Psoas muscle (tissue), 8 donors: Measurements from ENCODE around the gene PNMA1. TPM values are rescaled to one million over a fixed set of nuclear protein-coding genes. Genes with fewer than 3 reads are reported as not detected.

Source experiments
- ATAC-seq, 4 donors: fragments of 200-7000 bp; cut with Tn5 transposase; one replicate each; pipeline ENCODE4 v1.9.1; 2020; ENCODE audit warnings: moderate library complexity in 3 of 4, mild to moderate bottlenecking in 2 of 4
- DNase-seq, 2 donors: peaks; one replicate each; pipeline ENCODE4 v3.0.0-alpha.2; 2020
- H3K27ac ChIP-seq: fragments of 200-600 bp; one replicate; pipeline ENCODE4 v1.8.0; 2022
- H3K27me3 ChIP-seq, 3 donors: fragments of 200-600 bp in 1 of 3; one replicate each; pipeline versions ENCODE4 v1.6.1 to v1.8.0; 2013 to 2022; ENCODE audit warnings: low read length in 2 of 3, mild to moderate bottlenecking in 2 of 3, moderate library complexity in 1 of 3; ENCODE audit not compliant: insufficient read depth in 3 of 3
- H3K36me3 ChIP-seq, 2 donors: fragments of 200-600 bp in 1 of 2; one replicate each; pipeline versions ENCODE4 v1.6.1 to v1.8.0; 2013 to 2022; ENCODE audit warnings: low read depth in 1 of 2, mild to moderate bottlenecking in 1 of 2, moderate library complexity in 1 of 2; ENCODE audit not compliant: insufficient read depth in 1 of 2
- H3K4me1 ChIP-seq: fragments of 200-600 bp; one replicate; pipeline ENCODE4 v1.8.0; 2022
- H3K4me3 ChIP-seq: fragments of 200-600 bp; one replicate; pipeline ENCODE4 v1.8.0; 2022; ENCODE audit warnings: mild to moderate bottlenecking
- H3K9me3 ChIP-seq: fragments of 200-600 bp; one replicate; pipeline ENCODE4 v1.8.0; 2022
- WGBS, 3 donors: extraction: QIAGEN DNeasy Blood & Tissue Kit; methylation state at CpG; one replicate each; pipeline versions ENCODE4 v1.1.6 to v1.1.7; 2013; 5-methylcytosine and 5-hydroxymethylcytosine counted together
- intact Hi-C, 2 donors: fragments of 100-400 bp; cut with DNase I; formaldehyde crosslinking; loops; one replicate each; pipeline versions ENCODE4 v1.11.0 to v1.14.2; 2022
- polyA plus RNA-seq, 3 donors: library from polyadenylated mRNA; stranded (reverse); fragments of 200-250 nt; gene quantifications; one replicate each; pipeline ENCODE4 v1.2.3, GENCODE V29; 2013
- total RNA-seq, 4 donors: library from RNA; stranded (reverse); fragmentation: NEBNext Ultra II Directional in 2 of 4; extraction: Animal tissue kit (Norgen Biotek cat#: 25700) in 2 of 4; gene quantifications; one replicate each; pipeline versions ENCODE4 v1.2.1 to v1.2.4, GENCODE V29; 2021 to 2023
- TF ChIP-seq, protein P1 (sequence below): fragments of 200-600 bp; IDR thresholded peaks from one replicate; pipeline ENCODE4 v1.8.0; 2022; ENCODE audit warnings: antibody characterized with exemption
- donor health status: healthy with polysubstance abuse.
- donor health status: DM: no; HTN: no; CAD: no; lungs with moderate emphysema.
- donor health status: Bipolar disorder and iron deficiency.
- donor health status: healthy.
- donor health status: DM: yes; HTN: yes; CAD: no.
- donor health status: DM: no; HTN: no; CAD: no.
- donor health status: DM: no; HTN: no; CAD: no.
- donor health status: DM: yes; HTN: yes; CAD: no.

PNMA1 gene
- total and polyA plus RNA-seq, 7 donors, result 9.3 to 28.8 (median 19.6) TPM

DNA sequence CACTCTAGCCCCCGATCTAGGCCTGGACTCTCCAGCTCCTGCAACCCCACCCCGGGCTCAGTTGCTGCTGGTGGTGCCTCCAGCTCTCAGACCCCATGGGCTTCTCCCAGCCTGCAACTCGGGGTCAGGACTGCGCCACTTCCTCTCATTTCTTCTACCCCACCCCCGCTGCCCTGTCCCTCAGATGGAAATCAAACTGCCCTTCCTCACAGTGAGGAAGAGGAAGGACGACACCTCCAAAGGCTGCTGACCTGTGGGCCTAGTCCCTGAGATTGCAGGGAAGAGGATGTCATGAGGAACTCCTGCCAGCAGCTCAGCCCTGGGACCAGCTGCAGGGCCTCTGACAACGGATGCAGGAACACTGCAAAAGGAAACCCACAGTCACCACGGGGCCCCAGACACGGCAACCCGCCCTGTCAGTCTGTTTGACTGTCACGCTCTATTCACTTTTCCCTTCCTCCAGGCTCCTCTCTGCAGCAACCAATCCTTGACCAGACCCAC, 29.3 kb upstream of the PNMA1 start:
- Histone ChIP-seq H3K36me3 (peaks cover 0 to 14% of the 10 kb centered on the region in 2 donors), H3K27ac (peak overlapping the region; percentile 80), H3K9me3 (no peaks in the 10 kb centered on the region), H3K27me3 (no peaks in the 10 kb centered on the region), H3K4me3 (no peak overlapping the region), H3K4me1 (peaks cover 92% of the 10 kb centered on the region)
- ATAC-seq (peak in 3 of 4 donors; percentile 6 to 26 (median 21)), DNase-seq (peak; percentile 65 to 73)
- TF ChIP-seq, protein P1, sequence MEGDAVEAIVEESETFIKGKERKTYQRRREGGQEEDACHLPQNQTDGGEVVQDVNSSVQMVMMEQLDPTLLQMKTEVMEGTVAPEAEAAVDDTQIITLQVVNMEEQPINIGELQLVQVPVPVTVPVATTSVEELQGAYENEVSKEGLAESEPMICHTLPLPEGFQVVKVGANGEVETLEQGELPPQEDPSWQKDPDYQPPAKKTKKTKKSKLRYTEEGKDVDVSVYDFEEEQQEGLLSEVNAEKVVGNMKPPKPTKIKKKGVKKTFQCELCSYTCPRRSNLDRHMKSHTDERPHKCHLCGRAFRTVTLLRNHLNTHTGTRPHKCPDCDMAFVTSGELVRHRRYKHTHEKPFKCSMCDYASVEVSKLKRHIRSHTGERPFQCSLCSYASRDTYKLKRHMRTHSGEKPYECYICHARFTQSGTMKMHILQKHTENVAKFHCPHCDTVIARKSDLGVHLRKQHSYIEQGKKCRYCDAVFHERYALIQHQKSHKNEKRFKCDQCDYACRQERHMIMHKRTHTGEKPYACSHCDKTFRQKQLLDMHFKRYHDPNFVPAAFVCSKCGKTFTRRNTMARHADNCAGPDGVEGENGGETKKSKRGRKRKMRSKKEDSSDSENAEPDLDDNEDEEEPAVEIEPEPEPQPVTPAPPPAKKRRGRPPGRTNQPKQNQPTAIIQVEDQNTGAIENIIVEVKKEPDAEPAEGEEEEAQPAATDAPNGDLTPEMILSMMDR, result no peak
- 31 to 42% (median 31%) methylated on average over 11 of the region's 11 CpGs for WGBS, 3 donors
- intact Hi-C loops, result no loop called here

DNA sequence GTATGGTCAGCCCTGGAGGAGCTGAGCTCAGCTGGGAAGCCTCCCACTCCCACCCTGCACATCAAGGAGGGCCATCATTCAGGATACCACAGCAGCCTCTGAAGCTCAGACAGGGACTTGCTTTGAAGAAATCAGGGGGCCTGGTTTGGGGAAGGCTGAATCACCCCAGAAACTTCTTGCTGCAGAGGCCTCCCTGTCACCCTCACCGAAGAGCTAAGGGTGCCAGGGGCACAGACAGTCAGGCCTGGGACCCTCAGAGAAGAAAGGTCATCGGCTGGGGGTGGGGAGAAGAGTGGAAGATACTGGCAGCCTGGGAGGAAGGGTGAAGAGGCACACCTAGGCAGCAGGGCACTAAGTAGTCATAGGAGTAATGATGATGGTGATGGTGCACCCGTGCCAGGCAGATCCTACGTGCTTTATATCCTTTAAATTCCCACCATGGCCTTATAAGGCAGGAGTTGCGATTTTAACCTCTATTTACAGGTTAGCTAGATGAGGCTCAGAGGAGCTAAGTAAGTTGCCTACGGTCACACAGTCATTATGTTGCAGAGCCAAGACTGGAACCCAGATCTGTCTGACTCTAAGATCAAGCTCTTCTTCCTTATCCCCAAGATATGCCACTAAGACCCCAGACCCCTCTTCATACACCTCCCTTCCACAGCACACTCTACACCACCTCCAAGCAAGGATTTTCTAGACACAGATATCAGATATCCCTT, 28.5 kb upstream of the PNMA1 start:
- Histone ChIP-seq H3K9me3 (no peaks in the 10 kb centered on the region), H3K4me1 (peaks cover 86% of the 10 kb centered on the region), H3K4me3 (no peak overlapping the region), H3K27ac (peak overlapping the region; percentile 80), H3K27me3 (no peaks in the 10 kb centered on the region), H3K36me3 (peaks cover 0 to 22% of the 10 kb centered on the region in 2 donors)
- intact Hi-C loops, result no loop called here
- no peak for ATAC-seq
- DNase-seq, result no peak
- WGBS, 3 donors, result 65 to 75% (median 73%) methylated on average over 6 of the region's 6 CpGs
- TF ChIP-seq, protein P1, result no peak

DNA sequence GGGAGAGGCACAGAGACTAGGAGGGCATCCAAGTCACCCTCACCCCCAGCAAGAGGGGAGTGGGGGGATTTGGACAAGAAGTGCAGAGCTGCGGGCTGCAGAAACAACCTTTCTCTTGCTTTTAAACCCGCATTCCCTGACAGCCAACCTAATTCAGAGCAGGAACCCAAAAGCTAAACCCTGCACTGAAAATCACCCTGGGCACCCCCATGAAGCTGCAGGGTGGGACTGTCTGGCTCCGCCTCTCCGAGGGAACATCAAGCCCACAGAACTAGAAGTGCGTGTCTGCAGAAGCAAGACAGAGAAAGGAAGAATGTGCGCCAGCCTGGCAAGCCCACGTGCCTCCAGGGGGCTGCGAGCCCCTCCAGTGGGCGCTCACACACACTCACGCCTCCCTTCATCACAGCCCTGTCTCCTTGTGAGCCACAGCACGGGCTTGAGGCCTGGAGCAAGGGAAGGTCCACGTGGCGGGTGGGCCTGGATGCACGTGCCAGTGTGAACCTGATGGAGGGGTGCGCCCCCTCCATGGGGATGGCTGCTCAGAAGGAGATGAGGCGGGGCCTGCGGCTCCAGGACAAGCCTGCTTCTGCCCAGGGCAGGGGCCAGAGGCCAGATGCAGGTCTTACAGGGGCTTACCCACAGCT, 27.8 kb upstream of the PNMA1 start:
- DNase-seq (no peak), ATAC-seq (no peak)
- no peaks in the 10 kb centered on the region for H3K27me3 ChIP-seq
- H3K36me3 ChIP-seq, result peaks cover 0 to 27% of the 10 kb centered on the region in 2 donors
- H3K4me1 ChIP-seq, result peaks cover 80% of the 10 kb centered on the region
- 49 to 56% (median 50%) methylated on average over 17 of the region's 17 CpGs for WGBS, 3 donors
- no peaks in the 10 kb centered on the region for H3K9me3 ChIP-seq
- intact Hi-C loops, result no loop called here
- H3K4me3 ChIP-seq, result peak overlapping the region; percentile 42
- H3K27ac ChIP-seq, result peak overlapping the region; percentile 80
- TF ChIP-seq, protein P1, result no peak

DNA sequence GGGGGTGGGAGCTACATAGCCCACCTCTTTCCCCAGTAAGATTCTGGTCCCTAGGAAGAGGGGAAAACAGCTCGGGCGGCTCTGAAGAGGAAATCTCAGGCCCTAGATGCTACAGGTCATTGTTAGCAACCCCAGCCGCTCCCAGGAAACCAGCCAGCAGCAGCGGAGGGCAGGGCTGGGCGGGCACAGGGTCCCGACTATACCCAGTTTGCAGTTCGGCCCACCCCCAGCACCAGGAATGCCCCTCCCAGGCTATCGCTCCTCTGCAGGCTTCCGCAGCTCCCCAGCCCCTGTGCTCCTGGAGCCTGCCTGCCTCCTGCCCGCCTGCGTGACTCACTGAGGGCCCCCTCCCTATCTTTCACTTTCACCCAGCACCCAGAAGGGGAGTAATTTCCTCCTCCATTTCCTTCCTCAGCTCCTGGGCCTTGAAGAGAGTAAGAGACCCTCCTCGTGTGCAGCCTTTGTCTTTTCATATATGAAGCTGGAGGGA, 27.2 kb upstream of the PNMA1 start:
- Histone ChIP-seq H3K4me3 (peak overlapping the region; percentile 42), H3K9me3 (no peaks in the 10 kb centered on the region), H3K27me3 (no peaks in the 10 kb centered on the region), H3K27ac (peak overlapping the region; percentile 80), H3K4me1 (peaks cover 74% of the 10 kb centered on the region), H3K36me3 (peaks cover 0 to 32% of the 10 kb centered on the region in 2 donors)
- ATAC-seq (peak; percentile 34 to 58 (median 42)), DNase-seq (peak; percentile 71 to 80)
- intact Hi-C loops, result no loop called here
- WGBS, 3 donors, result 26 to 42% (median 27%) methylated on average over 11 to 12 of the region's 12 CpGs
- TF ChIP-seq, protein P1, result no peak
